ENCODE measurements around the gene COPE.

Gene COPE

GRCh38 chr19:18850471-18851375, 68.5 kb downstream of the COPE start:
- DNase-seq (ENCODE audit: low read depth) = no peak
- no peak overlapping the region for H3K4me3 ChIP-seq (ENCODE audit: control insufficient read depth, low read depth, low read length)
- TF ChIP-seq CTCF (IDR thresholded peaks at IDR 0.05; ENCODE audit: control insufficient read depth, insufficient read depth, low read depth, low read length, missing control alignments) = no peak

- no peak overlapping the region for H3K4me3 ChIP-seq (ENCODE audit: control insufficient read depth, low read depth, low read length)
- DNase-seq (ENCODE audit: low read depth) = no peak
- no peak for TF ChIP-seq CTCF (IDR thresholded peaks at IDR 0.05; ENCODE audit: control insufficient read depth, insufficient read depth, low read depth, low read length, missing control alignments)
Measured at GRCh38 chr19:18849838-18850400, 69.3 kb downstream of the COPE start.
